ENCODE results near the gene SERPINA1.

DNA sequence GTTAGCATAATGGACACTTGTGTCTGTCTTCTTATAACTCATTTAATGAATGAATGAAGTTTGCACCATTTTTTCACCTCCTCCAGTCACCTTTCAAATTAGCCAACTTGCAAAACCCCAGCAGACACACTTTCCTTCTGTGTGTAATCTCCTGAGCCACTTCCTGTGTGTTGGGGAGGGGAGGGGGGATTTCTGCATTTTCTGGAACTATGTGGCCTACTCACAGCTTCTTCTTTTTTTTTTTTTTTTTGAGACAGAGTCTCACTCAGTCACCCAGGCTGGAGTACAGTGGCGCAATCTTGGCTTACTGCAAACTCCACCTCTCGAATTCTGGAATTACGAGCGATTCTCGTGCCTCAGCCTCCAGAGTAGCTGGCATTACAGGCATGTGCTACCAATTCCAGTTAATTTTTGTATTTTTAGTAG lies 4.1 kb upstream of the SERPINA1 start:
- TF ChIP-seq POLR2A (IDR thresholded peaks at IDR 0.05; ENCODE audit: low read depth, low read length): no peak
- no peak for TF ChIP-seq TAF1 (IDR thresholded peaks at IDR 0.05; ENCODE audit: borderline replicate concordance, low read depth, low read length)
